GM12891 (cell line): Measurements from ENCODE around the gene ZNF546.
A peak's percentile ranks its signal among the peaks of the same experiment; 100 is the strongest.
"Not testable (repeated sequence)": the region's sequence is repeated elsewhere in the genome, so short reads cannot be mapped to it uniquely, and the experiment has no call there.

Source experiments
- DNase-seq: peaks from one replicate; pipeline ENCODE4 v3.0.0; 2011; ENCODE audit warnings: low spot score; ENCODE audit not compliant: insufficient read length
- FAIRE-seq: peaks from 2 replicates; lab custom pipeline; 2011; peaks lifted over from hg19 to GRCh38; lab: Jason Lieb, UNC
- PAX5 ChIP-seq: IDR thresholded peaks from 2 replicates; pipeline ENCODE4 v1.6.1; 2011; ENCODE audit warnings: low read length, moderate library complexity, mild to moderate bottlenecking; ENCODE audit not compliant: insufficient read depth, severe bottlenecking
- POLR2A ChIP-seq: IDR thresholded peaks from 2 replicates; pipeline ENCODE4 v1.6.1; 2011; ENCODE audit warnings: low read depth, low read length, control low read depth
- POLR2AphosphoS5 ChIP-seq: IDR thresholded peaks from 2 replicates; pipeline ENCODE4 v1.6.1; 2011; ENCODE audit warnings: low read depth, low read length, control low read depth
- POU2F2 ChIP-seq: IDR thresholded peaks from 2 replicates; pipeline ENCODE4 v1.6.1; 2011; ENCODE audit warnings: low read depth, mild to moderate bottlenecking, control low read depth, low read length, moderate library complexity
- SPI1 ChIP-seq: IDR thresholded peaks from 2 replicates; pipeline ENCODE4 v1.6.1; 2011; ENCODE audit warnings: low read depth, low read length, control low read depth
- TAF1 ChIP-seq: IDR thresholded peaks from 2 replicates; pipeline ENCODE4 v1.6.1; 2011; ENCODE audit warnings: low read depth, low read length, control low read depth

Gene ZNF546

DNA sequence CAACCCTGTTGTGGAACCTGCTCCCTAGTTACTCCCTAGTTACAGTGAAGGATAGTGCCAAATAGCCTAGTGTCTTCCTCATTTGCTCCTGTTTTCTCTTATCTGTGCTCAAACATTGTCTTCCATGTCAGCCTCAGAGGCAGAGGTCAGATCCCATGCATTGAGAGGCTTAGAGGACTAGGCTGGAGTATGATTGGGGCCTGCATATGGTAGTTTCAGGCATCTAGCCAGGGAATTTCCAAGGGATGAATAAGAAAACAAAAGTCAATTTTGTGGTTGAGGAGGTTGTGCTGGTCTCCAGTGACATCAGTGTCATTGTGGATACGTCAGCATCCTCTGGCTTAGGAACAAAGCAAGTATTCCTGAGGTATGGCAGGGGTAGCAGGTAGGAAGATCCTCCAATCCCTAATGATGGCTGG lies 9.4 kb downstream of the ZNF546 start:
- FAIRE-seq = no peak
- no peak for DNase-seq
- TF ChIP-seq SPI1 (no peak), POLR2AphosphoS5 (no peak), POU2F2 (no peak), POLR2A (no peak), PAX5 (no peak), TAF1 (no peak)

- FAIRE-seq (no peak), DNase-seq (no peak)
- TF ChIP-seq PAX5 (no peak), POLR2A (no peak), POU2F2 (no peak), TAF1 (no peak), SPI1 (no peak), POLR2AphosphoS5 (no peak)
Measured at GRCh38 chr19:40009674-40010073, 12.8 kb downstream of the ZNF546 start.

GRCh38 chr19:40013991-40014390 lies 17.1 kb downstream of the ZNF546 start:
- no peak for FAIRE-seq
- TF ChIP-seq TAF1 (no peak), POU2F2 (no peak), POLR2AphosphoS5 (no peak)
- no peak for DNase-seq

- no peak for FAIRE-seq
- TF ChIP-seq POLR2AphosphoS5 (no peak), POLR2A (no peak), PAX5 (no peak), POU2F2 (no peak), TAF1 (no peak), SPI1 (no peak)
- DNase-seq = no peak
Measured at GRCh38 chr19:40023969-40024368, 27.1 kb downstream of the ZNF546 start.

DNA sequence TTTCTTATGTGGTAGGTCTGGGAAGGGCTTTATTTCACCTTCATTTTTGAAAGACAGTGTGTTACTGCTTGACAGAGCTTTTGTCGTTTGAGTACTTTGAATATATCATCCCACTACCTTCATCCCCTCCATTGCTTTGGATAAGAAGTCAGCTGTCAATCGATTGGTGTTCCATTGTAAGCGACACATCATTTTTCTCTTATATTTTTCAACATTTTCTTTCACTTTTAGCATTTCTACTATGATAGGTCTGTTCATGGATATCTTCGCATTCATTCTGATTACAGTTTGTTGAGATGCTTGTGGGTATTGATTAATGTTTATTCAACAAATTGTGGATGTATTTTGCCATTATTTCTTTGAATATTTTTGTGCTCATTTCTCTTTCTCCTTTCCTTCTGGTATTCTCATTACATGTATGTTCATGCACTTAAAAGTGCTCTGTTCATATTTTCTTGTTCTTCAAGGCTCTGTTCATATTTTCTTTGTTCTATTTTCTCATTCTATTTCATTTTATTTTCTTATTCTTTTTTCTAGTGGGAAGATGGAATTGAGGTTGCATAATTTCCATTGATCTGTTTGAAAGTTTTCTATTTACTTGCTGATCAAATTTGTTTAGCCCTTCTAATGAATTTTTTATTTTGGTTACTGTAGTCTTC lies 29.2 kb downstream of the ZNF546 start:
- no peak for FAIRE-seq
- no peak for TF ChIP-seq POLR2AphosphoS5
- DNase-seq = no peak

DNA sequence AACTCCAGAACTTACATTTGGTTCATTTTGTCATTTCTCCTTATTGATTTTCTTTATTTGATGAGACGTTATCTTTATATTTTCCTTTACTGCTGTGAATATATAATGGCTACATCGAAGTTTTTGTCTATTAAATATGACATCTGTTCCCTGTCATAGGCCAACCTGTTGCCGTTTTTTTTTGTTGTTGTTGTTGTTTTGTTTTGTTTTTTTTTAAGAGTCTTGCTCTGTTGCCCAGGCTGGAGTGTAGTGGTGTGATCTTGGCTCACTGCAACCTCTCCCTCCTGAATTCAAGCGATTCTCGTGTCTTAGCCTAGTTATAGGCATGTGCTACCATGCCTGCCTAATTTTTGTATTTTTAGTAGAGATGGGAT lies 29.7 kb downstream of the ZNF546 start:
- DNase-seq (no peak), FAIRE-seq (no peak)
- no peak for TF ChIP-seq POU2F2
- no peak for TF ChIP-seq PAX5
- TF ChIP-seq POLR2A = no peak
- no peak for TF ChIP-seq SPI1
- no peak for TF ChIP-seq TAF1
- TF ChIP-seq POLR2AphosphoS5 = no peak

- FAIRE-seq (peak; percentile 5), DNase-seq (no peak)
- TF ChIP-seq POLR2AphosphoS5 = no peak
- TF ChIP-seq SPI1 = no peak
- no peak for TF ChIP-seq POU2F2
- no peak for TF ChIP-seq TAF1
- TF ChIP-seq POLR2A = no peak
- no peak for TF ChIP-seq PAX5
Measured at GRCh38 chr19:40033989-40034560, 37.2 kb downstream of the ZNF546 start.

DNA sequence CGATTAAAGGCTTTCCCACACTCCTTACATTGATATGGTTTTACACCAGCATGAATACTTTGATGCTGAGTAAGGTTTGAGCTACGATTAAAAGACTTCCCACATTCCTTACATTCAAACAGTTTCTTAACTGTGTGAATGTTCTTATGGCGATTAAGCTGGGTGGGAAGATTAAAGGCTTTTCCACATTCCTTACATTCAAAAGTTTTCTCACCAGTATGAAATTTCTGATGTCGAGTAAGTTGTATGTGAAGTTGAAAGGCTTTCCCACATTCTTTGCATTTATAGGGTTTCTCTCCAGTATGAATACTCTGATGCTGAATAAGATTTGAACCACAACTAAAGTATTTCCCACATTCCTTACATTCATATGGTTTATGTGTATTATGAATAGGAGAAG lies 39.1 kb downstream of the ZNF546 start:
- TF ChIP-seq PAX5 (no peak), POU2F2 (no peak), SPI1 (no peak), TAF1 (no peak), POLR2A (no peak)
- FAIRE-seq (no peak), DNase-seq (no peak)

DNA sequence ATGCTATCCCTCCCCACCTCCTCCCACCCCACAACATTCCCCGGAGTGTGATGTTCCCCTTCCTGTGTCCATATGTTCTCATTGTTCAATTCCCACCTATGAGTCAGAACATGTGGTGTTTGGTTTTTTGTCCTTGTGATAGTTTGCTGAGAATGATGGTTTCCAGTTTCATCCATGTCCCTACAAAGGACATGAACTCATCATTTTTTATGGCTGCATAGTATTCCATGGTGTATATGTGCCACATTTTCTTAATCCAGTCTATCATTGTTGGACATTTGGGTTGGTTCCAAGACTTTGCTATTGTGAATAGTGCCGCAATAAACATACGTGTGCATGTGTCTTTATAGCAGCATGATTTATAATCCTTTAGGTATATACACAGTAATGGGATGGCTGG lies 41.2 kb downstream of the ZNF546 start:
- not testable (repeated sequence) for FAIRE-seq, DNase-seq

DNA sequence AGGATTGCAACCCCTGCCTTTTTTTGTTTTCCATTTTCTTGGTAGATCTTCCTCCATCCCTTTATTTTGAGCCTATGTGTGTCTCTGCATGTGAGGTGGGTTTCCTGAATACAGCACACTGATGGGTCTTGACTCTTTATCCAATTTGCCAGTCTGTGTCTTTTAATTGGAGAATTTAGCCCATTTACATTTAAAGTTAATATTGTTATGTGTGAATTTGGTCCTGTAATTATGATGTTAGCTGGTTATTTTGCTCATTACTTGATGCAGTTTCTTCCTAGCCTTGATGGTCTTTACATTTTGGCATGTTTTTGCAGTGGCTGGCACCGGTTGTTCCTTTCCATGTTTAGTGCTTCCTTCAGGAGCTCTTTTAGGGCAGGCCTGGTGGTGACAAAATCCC lies 44.9 kb downstream of the ZNF546 start:
- not testable (repeated sequence) for DNase-seq, FAIRE-seq

DNA sequence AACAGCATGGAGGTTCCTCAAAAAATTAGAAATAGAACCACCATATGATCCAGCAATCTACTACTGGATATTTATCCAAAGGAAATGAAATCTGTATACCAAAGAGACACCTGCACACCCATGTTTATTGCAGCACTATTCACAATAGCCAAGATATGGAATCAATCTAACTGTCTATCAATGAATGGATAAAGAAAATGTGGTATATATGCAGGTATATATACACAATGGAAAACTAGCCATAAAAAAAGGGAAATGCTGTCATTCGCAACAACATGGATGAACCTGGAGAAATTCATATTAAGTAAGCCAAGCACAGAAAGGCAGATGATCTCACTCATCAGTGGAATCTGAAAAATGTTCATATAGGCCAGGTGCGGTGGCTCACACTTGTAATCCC lies 56.6 kb downstream of the ZNF546 start:
- DNase-seq (no peak), FAIRE-seq (no peak)
- TF ChIP-seq TAF1 (no peak), POLR2AphosphoS5 (no peak), POLR2A (no peak), PAX5 (no peak), SPI1 (no peak), POU2F2 (no peak)
